ENCODE data around the gene C6orf89.

The C6orf89 gene

DNA sequence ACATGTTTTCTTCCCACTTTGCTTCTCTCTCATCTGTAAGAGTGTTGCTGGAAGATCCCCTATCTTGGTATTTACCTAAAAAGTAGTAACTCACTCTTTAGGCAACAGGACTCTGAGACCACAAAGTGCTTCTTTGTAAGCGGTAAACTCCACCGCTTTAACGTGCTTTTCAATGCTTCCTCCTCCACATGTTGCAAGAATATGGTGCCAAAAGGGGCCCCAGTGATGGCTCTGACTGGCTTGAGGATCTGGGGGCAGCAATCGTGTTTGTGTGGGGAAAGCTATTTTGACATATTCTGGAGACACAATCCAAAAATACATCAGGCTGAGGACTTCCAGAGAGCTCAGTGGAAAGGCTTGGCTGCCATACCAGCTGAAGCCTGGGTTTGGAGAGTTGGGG, 34.1 kb upstream of the C6orf89 start:
- Histone ChIP-seq H3K4me3 (replicated peaks; ENCODE audit: insufficient read depth, low read length) (no peak overlapping the region), H3K27me3 (ENCODE audit: insufficient read depth, poor library complexity, severe bottlenecking) (no peaks in the 10 kb centered on the region), H3K27ac (replicated peaks) (peak overlapping the region; percentile 65)
- TF ChIP-seq GABPA (IDR thresholded peaks at IDR 0.05; ENCODE audit: low read depth): no peak
- TF ChIP-seq SPI1 (IDR thresholded peaks at IDR 0.05; ENCODE audit: borderline replicate concordance, low read depth): no peak
- no peak for TF ChIP-seq POLR2AphosphoS5 (IDR thresholded peaks at IDR 0.05; ENCODE audit: low read depth)
- TF ChIP-seq CTCF (IDR thresholded peaks at IDR 0.05; ENCODE audit: insufficient read depth, low read length): no peak
- TF ChIP-seq, protein P1, sequence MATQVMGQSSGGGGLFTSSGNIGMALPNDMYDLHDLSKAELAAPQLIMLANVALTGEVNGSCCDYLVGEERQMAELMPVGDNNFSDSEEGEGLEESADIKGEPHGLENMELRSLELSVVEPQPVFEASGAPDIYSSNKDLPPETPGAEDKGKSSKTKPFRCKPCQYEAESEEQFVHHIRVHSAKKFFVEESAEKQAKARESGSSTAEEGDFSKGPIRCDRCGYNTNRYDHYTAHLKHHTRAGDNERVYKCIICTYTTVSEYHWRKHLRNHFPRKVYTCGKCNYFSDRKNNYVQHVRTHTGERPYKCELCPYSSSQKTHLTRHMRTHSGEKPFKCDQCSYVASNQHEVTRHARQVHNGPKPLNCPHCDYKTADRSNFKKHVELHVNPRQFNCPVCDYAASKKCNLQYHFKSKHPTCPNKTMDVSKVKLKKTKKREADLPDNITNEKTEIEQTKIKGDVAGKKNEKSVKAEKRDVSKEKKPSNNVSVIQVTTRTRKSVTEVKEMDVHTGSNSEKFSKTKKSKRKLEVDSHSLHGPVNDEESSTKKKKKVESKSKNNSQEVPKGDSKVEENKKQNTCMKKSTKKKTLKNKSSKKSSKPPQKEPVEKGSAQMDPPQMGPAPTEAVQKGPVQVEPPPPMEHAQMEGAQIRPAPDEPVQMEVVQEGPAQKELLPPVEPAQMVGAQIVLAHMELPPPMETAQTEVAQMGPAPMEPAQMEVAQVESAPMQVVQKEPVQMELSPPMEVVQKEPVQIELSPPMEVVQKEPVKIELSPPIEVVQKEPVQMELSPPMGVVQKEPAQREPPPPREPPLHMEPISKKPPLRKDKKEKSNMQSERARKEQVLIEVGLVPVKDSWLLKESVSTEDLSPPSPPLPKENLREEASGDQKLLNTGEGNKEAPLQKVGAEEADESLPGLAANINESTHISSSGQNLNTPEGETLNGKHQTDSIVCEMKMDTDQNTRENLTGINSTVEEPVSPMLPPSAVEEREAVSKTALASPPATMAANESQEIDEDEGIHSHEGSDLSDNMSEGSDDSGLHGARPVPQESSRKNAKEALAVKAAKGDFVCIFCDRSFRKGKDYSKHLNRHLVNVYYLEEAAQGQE (IDR thresholded peaks at IDR 0.05; ENCODE audit: insufficient replicate concordance, low read depth): no peak
- DNase-seq (ENCODE audit: low read depth in 1 of 2, low spot score in 1 of 2): peak in 1 of 2 experiments; percentile 87

DNA sequence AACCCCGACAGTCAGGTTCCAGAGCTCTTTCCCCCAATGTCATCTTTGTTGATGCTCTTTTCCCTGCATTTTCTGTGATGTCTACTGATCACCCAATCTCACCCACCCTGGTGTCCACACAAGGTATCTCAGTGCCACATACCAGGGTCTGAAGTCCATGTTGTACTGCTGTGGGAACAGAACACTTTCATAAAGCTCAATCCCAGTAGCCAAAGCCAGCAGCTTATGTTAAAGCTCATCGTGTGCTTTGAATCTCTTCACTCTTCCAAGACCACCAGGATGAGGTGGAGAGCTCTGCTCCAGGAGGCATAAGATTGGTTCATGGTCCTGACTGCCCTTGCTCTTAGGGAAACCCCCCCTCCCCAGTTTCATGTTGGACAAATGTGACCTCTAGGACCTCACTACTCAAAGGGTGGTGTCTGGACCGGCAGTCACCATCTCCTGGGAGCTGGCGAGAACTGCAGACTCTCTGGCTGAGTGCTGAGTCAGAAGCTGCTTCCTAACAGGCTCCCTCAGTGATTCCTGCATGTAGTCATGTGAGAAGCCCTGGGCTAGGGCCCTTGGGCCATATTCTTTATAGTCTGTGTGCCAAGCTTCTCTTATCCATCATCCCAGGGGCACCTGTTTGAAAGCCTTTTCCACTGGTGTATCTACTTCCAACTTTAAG, 33.1 kb upstream of the C6orf89 start:
- Histone ChIP-seq H3K27me3 (ENCODE audit: insufficient read depth, poor library complexity, severe bottlenecking) (no peaks in the 10 kb centered on the region), H3K27ac (replicated peaks) (peak overlapping the region; percentile 65), H3K4me3 (replicated peaks; ENCODE audit: insufficient read depth, low read length) (no peak overlapping the region)
- TF ChIP-seq, protein P1 (IDR thresholded peaks at IDR 0.05; ENCODE audit: insufficient replicate concordance, low read depth): no peak
- TF ChIP-seq GABPA (IDR thresholded peaks at IDR 0.05; ENCODE audit: low read depth) (no peak), POLR2AphosphoS5 (IDR thresholded peaks at IDR 0.05; ENCODE audit: low read depth) (no peak), CTCF (IDR thresholded peaks at IDR 0.05; ENCODE audit: insufficient read depth, low read length) (no peak), SPI1 (IDR thresholded peaks at IDR 0.05; ENCODE audit: borderline replicate concordance, low read depth) (no peak)
- peak in 1 of 2 experiments; percentile 38 for DNase-seq (ENCODE audit: low read depth in 1 of 2, low spot score in 1 of 2)

DNA sequence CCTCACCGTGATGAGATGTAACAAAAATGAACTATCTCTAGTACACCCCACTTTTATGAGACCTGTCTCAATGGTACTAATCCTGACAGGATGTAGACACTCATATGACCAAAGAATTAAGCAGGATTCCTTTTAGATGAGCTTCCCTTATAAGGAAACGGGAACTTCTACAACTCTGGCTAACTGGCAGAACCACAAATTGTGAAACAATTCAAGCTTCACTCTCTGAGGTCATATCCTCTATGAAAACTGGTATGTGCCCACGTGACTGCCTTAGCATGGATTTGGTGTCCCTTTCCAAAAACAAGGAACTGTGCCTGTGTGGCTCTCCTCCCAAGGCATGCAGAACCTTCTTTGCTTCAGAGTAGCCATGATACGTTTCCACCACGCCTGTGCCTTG, 32.4 kb upstream of the C6orf89 start:
- peak; percentile 93 for DNase-seq (ENCODE audit: low read depth in 1 of 2, low spot score in 1 of 2)
- no peaks in the 10 kb centered on the region for H3K27me3 ChIP-seq (ENCODE audit: insufficient read depth, poor library complexity, severe bottlenecking)
- TF ChIP-seq POLR2AphosphoS5 (IDR thresholded peaks at IDR 0.05; ENCODE audit: low read depth): peak; percentile 43; the same call in 1 of the 2 replicates
- TF ChIP-seq GABPA (IDR thresholded peaks at IDR 0.05; ENCODE audit: low read depth): peak; percentile 81
- TF ChIP-seq CTCF (IDR thresholded peaks at IDR 0.05; ENCODE audit: insufficient read depth, low read length): no peak
- peak; percentile 79; the same call in 1 of the 2 replicates for TF ChIP-seq SPI1 (IDR thresholded peaks at IDR 0.05; ENCODE audit: borderline replicate concordance, low read depth)
- TF ChIP-seq, protein P1 (IDR thresholded peaks at IDR 0.05; ENCODE audit: insufficient replicate concordance, low read depth): no peak
- H3K4me3 ChIP-seq (replicated peaks; ENCODE audit: insufficient read depth, low read length): no peak overlapping the region
- H3K27ac ChIP-seq (replicated peaks): peak overlapping the region; percentile 65

Measured in HL-60 (cell line).